ENCODE results near the gene UBE2G2. TPM values are rescaled to one million over a fixed set of nuclear protein-coding genes. Genes with fewer than 3 reads are reported as not detected.

Gene UBE2G2
- polyA plus RNA-seq, 1 donor from 2014 or later = 127 TPM

DNA sequence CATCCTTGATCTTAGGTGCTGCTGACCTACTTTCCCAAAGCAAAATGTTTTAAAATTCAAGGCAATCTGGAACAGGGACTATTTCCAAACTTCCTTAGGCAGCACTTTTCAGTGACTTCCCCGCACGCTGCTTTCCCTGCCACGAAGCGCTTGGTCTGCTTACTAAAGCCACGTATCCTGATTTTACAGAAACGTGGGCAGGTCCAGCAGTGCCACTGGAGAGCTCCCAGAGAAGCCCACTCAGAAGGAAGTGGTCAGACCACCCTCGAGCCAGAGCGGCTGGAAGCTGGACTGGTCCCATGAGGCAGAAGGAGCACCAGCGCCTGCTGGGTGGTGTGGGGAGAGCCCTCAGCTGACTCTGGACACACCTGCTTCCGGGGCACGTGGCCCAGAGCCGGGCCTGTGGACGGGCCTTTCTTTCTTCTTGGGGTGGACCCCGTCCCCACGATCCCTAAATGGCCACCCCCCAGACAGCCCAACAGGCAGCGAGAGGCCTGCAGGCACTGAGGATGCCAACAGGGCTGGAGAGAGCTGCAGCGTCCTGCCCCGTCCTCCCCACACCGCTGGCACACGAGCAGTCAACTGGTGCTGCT, 48.7 kb upstream of the UBE2G2 start:
- H3K9me2 ChIP-seq (ENCODE audit: insufficient read depth, low read length) = no peaks in the 10 kb centered on the region
- H3K36me3 ChIP-seq (ENCODE audit: insufficient read depth, low read length) = no peaks in the 10 kb centered on the region
- no peak overlapping the region for H3K27ac ChIP-seq (ENCODE audit: low read length)
- H3K4me2 ChIP-seq (ENCODE audit: low read length) = no peak overlapping the region
- H4K20me1 ChIP-seq (ENCODE audit: insufficient read depth) = peaks cover 4% of the 10 kb centered on the region
- no peaks in the 10 kb centered on the region for H3K9me3 ChIP-seq (ENCODE audit: low read length)
- H3K27me3 ChIP-seq (ENCODE audit: insufficient read depth, low read depth, low read length) = no peaks in the 10 kb centered on the region
- TF ChIP-seq POLR2AphosphoS5 (IDR thresholded peaks at IDR 0.05) (no peak), RAD21 (conservative IDR thresholded peaks at IDR 0.05) (no peak), MXI1 (conservative IDR thresholded peaks at IDR 0.05; ENCODE audit: poor library complexity, severe bottlenecking) (no peak), TAF1 (IDR thresholded peaks at IDR 0.05; ENCODE audit: low read depth) (no peak), EP300 (conservative IDR thresholded peaks at IDR 0.05; ENCODE audit: poor library complexity, severe bottlenecking) (no peak), SMC3 (conservative IDR thresholded peaks at IDR 0.05; ENCODE audit: poor library complexity) (no peak), EZH2 (IDR thresholded peaks at IDR 0.05; ENCODE audit: borderline replicate concordance, insufficient read depth, low read length, poor library complexity, severe bottlenecking) (no peak)
- TF ChIP-seq, protein P1, sequence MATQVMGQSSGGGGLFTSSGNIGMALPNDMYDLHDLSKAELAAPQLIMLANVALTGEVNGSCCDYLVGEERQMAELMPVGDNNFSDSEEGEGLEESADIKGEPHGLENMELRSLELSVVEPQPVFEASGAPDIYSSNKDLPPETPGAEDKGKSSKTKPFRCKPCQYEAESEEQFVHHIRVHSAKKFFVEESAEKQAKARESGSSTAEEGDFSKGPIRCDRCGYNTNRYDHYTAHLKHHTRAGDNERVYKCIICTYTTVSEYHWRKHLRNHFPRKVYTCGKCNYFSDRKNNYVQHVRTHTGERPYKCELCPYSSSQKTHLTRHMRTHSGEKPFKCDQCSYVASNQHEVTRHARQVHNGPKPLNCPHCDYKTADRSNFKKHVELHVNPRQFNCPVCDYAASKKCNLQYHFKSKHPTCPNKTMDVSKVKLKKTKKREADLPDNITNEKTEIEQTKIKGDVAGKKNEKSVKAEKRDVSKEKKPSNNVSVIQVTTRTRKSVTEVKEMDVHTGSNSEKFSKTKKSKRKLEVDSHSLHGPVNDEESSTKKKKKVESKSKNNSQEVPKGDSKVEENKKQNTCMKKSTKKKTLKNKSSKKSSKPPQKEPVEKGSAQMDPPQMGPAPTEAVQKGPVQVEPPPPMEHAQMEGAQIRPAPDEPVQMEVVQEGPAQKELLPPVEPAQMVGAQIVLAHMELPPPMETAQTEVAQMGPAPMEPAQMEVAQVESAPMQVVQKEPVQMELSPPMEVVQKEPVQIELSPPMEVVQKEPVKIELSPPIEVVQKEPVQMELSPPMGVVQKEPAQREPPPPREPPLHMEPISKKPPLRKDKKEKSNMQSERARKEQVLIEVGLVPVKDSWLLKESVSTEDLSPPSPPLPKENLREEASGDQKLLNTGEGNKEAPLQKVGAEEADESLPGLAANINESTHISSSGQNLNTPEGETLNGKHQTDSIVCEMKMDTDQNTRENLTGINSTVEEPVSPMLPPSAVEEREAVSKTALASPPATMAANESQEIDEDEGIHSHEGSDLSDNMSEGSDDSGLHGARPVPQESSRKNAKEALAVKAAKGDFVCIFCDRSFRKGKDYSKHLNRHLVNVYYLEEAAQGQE (IDR thresholded peaks at IDR 0.05; ENCODE audit: borderline replicate concordance) = no peak
- TF ChIP-seq, protein P2, sequence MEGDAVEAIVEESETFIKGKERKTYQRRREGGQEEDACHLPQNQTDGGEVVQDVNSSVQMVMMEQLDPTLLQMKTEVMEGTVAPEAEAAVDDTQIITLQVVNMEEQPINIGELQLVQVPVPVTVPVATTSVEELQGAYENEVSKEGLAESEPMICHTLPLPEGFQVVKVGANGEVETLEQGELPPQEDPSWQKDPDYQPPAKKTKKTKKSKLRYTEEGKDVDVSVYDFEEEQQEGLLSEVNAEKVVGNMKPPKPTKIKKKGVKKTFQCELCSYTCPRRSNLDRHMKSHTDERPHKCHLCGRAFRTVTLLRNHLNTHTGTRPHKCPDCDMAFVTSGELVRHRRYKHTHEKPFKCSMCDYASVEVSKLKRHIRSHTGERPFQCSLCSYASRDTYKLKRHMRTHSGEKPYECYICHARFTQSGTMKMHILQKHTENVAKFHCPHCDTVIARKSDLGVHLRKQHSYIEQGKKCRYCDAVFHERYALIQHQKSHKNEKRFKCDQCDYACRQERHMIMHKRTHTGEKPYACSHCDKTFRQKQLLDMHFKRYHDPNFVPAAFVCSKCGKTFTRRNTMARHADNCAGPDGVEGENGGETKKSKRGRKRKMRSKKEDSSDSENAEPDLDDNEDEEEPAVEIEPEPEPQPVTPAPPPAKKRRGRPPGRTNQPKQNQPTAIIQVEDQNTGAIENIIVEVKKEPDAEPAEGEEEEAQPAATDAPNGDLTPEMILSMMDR (IDR thresholded peaks at IDR 0.05; ENCODE audit: poor library complexity, severe bottlenecking) = no peak
- H3K9ac ChIP-seq (ENCODE audit: low read length) = no peak overlapping the region
- no peaks in the 10 kb centered on the region for H3K79me2 ChIP-seq (replicated peaks; ENCODE audit: insufficient read depth, low read length)
- no peak overlapping the region for H2AFZ ChIP-seq (ENCODE audit: low read depth, low read length)
- no peak overlapping the region for H3K4me3 ChIP-seq (ENCODE audit: low read length)
- no peaks in the 10 kb centered on the region for H3F3A ChIP-seq (ENCODE audit: insufficient read depth, low read length, poor library complexity, severe bottlenecking)

DNA sequence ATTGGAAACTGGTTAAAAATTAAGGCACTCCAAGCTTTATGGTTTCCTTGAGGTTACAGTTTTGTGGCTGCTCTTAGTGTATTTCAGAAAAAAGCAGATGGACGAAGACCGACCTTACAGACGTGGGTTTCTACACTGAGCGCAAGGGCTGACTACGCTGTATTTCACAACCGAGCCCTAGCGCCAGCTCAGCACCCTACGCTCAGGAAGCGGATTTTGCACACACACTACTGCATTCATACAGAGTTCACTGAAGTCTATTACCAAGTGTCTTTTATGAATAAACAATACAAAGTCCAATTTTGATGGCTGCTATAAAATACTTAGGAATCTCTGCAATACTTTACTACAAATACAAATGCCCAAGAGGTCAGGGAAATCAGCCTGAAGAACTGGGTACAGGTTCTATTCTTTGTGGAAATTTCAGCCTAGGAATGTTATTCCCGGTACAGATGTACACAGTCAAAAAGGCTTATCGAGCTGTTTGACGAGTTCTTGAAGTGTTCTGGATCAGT, 48.1 kb upstream of the UBE2G2 start:
- no peak overlapping the region for H3K9ac ChIP-seq (ENCODE audit: low read length)
- H3K79me2 ChIP-seq (replicated peaks; ENCODE audit: insufficient read depth, low read length) = no peaks in the 10 kb centered on the region
- TF ChIP-seq TAF1 (IDR thresholded peaks at IDR 0.05; ENCODE audit: low read depth) (no peak), EZH2 (IDR thresholded peaks at IDR 0.05; ENCODE audit: borderline replicate concordance, insufficient read depth, low read length, poor library complexity, severe bottlenecking) (no peak), POLR2AphosphoS5 (IDR thresholded peaks at IDR 0.05) (no peak), SMC3 (conservative IDR thresholded peaks at IDR 0.05; ENCODE audit: poor library complexity) (no peak), MXI1 (conservative IDR thresholded peaks at IDR 0.05; ENCODE audit: poor library complexity, severe bottlenecking) (no peak)
- TF ChIP-seq, protein P1 (IDR thresholded peaks at IDR 0.05; ENCODE audit: borderline replicate concordance) = no peak
- TF ChIP-seq, protein P2 (IDR thresholded peaks at IDR 0.05; ENCODE audit: poor library complexity, severe bottlenecking) = no peak
- H3K4me2 ChIP-seq (ENCODE audit: low read length) = no peak overlapping the region
- H3K9me2 ChIP-seq (ENCODE audit: insufficient read depth, low read length) = no peaks in the 10 kb centered on the region
- no peaks in the 10 kb centered on the region for H3F3A ChIP-seq (ENCODE audit: insufficient read depth, low read length, poor library complexity, severe bottlenecking)
- H4K20me1 ChIP-seq (ENCODE audit: insufficient read depth) = peaks cover 4% of the 10 kb centered on the region
- no peak overlapping the region for H3K27ac ChIP-seq (ENCODE audit: low read length)
- H3K4me3 ChIP-seq (ENCODE audit: low read length) = no peak overlapping the region
- no peaks in the 10 kb centered on the region for H3K27me3 ChIP-seq (ENCODE audit: insufficient read depth, low read depth, low read length)
- no peak overlapping the region for H2AFZ ChIP-seq (ENCODE audit: low read depth, low read length)
- H3K36me3 ChIP-seq (ENCODE audit: insufficient read depth, low read length) = no peaks in the 10 kb centered on the region
- H3K9me3 ChIP-seq (ENCODE audit: low read length) = no peaks in the 10 kb centered on the region

Data from neural cell (in vitro differentiated cells).